Tibial nerve (tissue), 3 donors: ENCODE results near the gene FBXL20.

Experiments used
- CTCF ChIP-seq, 5 experiments: fragments of 200-600 bp in 3 of 5; fragments of 450-650 bp in 2 of 5; sonication (generic) in 3 of 5; IDR thresholded peaks; one replicate each; pipeline ENCODE4 v1.5.1; 2016 to 2019; ENCODE audit warnings: antibody characterized with exemption in 5 of 5, mild to moderate bottlenecking in 3 of 5, moderate library complexity in 2 of 5
- POLR2A ChIP-seq, 2 donors: fragments of 450-650 bp; IDR thresholded peaks; one replicate each; pipeline ENCODE4 v1.6.1; 2017; ENCODE audit warnings: antibody characterized with exemption in 2 of 2, mild to moderate bottlenecking in 2 of 2, moderate library complexity in 2 of 2

GRCh38 chr17:39443326-39443725 is 41.9 kb upstream of the FBXL20 start:
- TF ChIP-seq CTCF (IDR thresholded peaks at IDR 0.05), result no peak
- TF ChIP-seq POLR2A (IDR thresholded peaks at IDR 0.05), result no peak
